ENCODE data around the gene CDC42BPA. TPM values are rescaled to one million over a fixed set of nuclear protein-coding genes. Genes with fewer than 3 reads are reported as not detected.

Gene CDC42BPA
- total and polyA plus RNA-seq, 2 of the 8 experiments (the other 6 are each of a cell fraction or from before 2014, with no cell fraction given) = 7.1 to 28.5 TPM

- Histone ChIP-seq H2BK20ac (ENCODE audit: low read length) (no peak overlapping the region), H2AFZ (ENCODE audit: low read length) (no peak overlapping the region), H3K9ac (replicated peaks in 1 of 4; ENCODE audit: extremely low read depth in 1 of 4, low read depth in 3 of 4, low read length in 3 of 4) (no peak overlapping the region), H2BK120ac (replicated peaks; ENCODE audit: low read depth, low read length) (no peak overlapping the region), H3K79me2 (ENCODE audit: control insufficient read depth in 1 of 2, insufficient read depth in 2 of 2, low read length in 2 of 2) (peaks cover 0 to 88% of the 10 kb centered on the region in 2 experiments; a peak in 3 of 4 replicates), H3K18ac (ENCODE audit: extremely low read depth, low read length) (no peak overlapping the region), H3K4ac (replicated peaks; ENCODE audit: insufficient read length, low read depth, low read length) (no peak overlapping the region), H3K23me2 (ENCODE audit: low read depth, low read length) (no peaks in the 10 kb centered on the region; the same call in 1 of the 2 replicates), H2BK15ac (ENCODE audit: low read length) (no peak overlapping the region), H3K4me3 (ENCODE audit: extremely low read depth in 1 of 4, insufficient read depth in 2 of 4, low read depth in 3 of 4, low read length in 4 of 4) (no peak overlapping the region), H2AK5ac (ENCODE audit: low read depth, low read length) (no peak overlapping the region), H4K20me1 (replicated peaks in 1 of 2; ENCODE audit: control insufficient read depth in 1 of 2, insufficient read depth in 2 of 2, low read length in 2 of 2) (peaks cover 2 to 3% of the 10 kb centered on the region in 2 experiments), H3K27me3 (replicated peaks in 1 of 4; ENCODE audit: control insufficient read depth in 3 of 4, extremely low read depth in 1 of 4, insufficient read depth in 3 of 4, low read length in 3 of 4) (no peaks in the 10 kb centered on the region), H3K4me2 (ENCODE audit: insufficient read depth in 1 of 2, low read depth in 2 of 2, low read length in 2 of 2) (no peak overlapping the region), H4K8ac (ENCODE audit: extremely low read depth, insufficient read depth, low read length) (no peak overlapping the region), H2BK5ac (ENCODE audit: low read depth, low read length) (no peak overlapping the region), H4K91ac (replicated peaks; ENCODE audit: insufficient read length, low read length) (no peak overlapping the region), H3K14ac (ENCODE audit: insufficient read length) (no peak overlapping the region), H3K56ac (replicated peaks; ENCODE audit: insufficient read length, low read depth, low read length) (no peak overlapping the region), H3K36me3 (ENCODE audit: control insufficient read depth in 2 of 4, insufficient read depth in 4 of 4, low read length in 3 of 4) (no peaks in the 10 kb centered on the region), H3K4me1 (replicated peaks in 1 of 4; ENCODE audit: control insufficient read depth in 3 of 4, insufficient read depth in 4 of 4, low read length in 3 of 4) (no peaks in the 10 kb centered on the region), H3K9me3 (ENCODE audit: insufficient read depth in 2 of 2, low read depth in 1 of 2, low read length in 1 of 2) (no peaks in the 10 kb centered on the region), H4K5ac (ENCODE audit: insufficient read length, low read depth, low read length) (no peak overlapping the region), H2BK12ac (ENCODE audit: low read depth, low read length) (no peak overlapping the region), H3K79me1 (ENCODE audit: low read depth, low read length) (no peaks in the 10 kb centered on the region; the same call in 1 of the 2 replicates), H3K23ac (ENCODE audit: insufficient read length) (no peak overlapping the region), H3K27ac (ENCODE audit: low read depth, low read length) (no peak overlapping the region)
- DNase-seq (ENCODE audit: low read depth in 1 of 2, low spot score in 2 of 2) = no peak
- CTCF ChIA-PET (ENCODE audit: partially characterized antibody) = interaction anchor here (1.2 kb wide), 1 partner anchor 9 kb away, joined by 3 read pairs; no protein-coding TSS in a partner anchor
- FAIRE-seq = no peak
- POLR2A ChIA-PET (ENCODE audit: partially characterized antibody) = no interaction called here
- no peak for TF ChIP-seq PHF8 (conservative IDR thresholded peaks at IDR 0.05; ENCODE audit: low read depth, low read length)
- no peak for TF ChIP-seq CBX5 (IDR thresholded peaks at IDR 0.05; ENCODE audit: low read depth, low read length)
- TF ChIP-seq NRF1 (IDR thresholded peaks at IDR 0.05; ENCODE audit: low read depth, low read length) = no peak
- no peak for TF ChIP-seq RFX5 (IDR thresholded peaks at IDR 0.05; ENCODE audit: borderline replicate concordance, low read depth, low read length)
- TF ChIP-seq MAX (IDR thresholded peaks at IDR 0.05) = no peak
- TF ChIP-seq CTBP2 (IDR thresholded peaks at IDR 0.05; ENCODE audit: borderline replicate concordance, insufficient read depth, insufficient read length, low read length) = no peak
- no peak for TF ChIP-seq RXRA (IDR thresholded peaks at IDR 0.05; ENCODE audit: insufficient read depth, low read depth, low read length)
- no peak for TF ChIP-seq ASH2L (IDR thresholded peaks at IDR 0.05; ENCODE audit: low read length)
- no peak for TF ChIP-seq CTCF (IDR thresholded peaks at IDR 0.05; ENCODE audit: control extremely low read depth in 1 of 3, insufficient read depth in 1 of 3, low read depth in 1 of 3, low read length in 3 of 3)
- no peak for TF ChIP-seq KDM5A (IDR thresholded peaks at IDR 0.05; ENCODE audit: low read length)
- no peak for TF ChIP-seq GTF2F1 (IDR thresholded peaks at IDR 0.05; ENCODE audit: borderline replicate concordance, low read depth, low read length)
- no peak for TF ChIP-seq MAFK (IDR thresholded peaks at IDR 0.05; ENCODE audit: low read depth, low read length)
Observed at GRCh38 chr1:227304665-227305064, 13.6 kb downstream of the CDC42BPA start.

Measured in H1 (cell line).